Lower lobe of right lung (tissue), 2 donors: Measurements from ENCODE around the gene MBOAT1. TPM values are rescaled to one million over a fixed set of nuclear protein-coding genes. Genes with fewer than 3 reads are reported as not detected.
A peak's percentile ranks its signal among the peaks of the same experiment; 100 is the strongest.

Experiments used
- ATAC-seq, 2 donors: fragments of 200-7000 bp; cut with Tn5 transposase; one replicate each; pipeline ENCODE4 v1.9.1; 2020 to 2022; ENCODE audit warnings: mild to moderate bottlenecking in 2 of 2, moderate library complexity in 2 of 2
- DNase-seq: peaks from one replicate; pipeline ENCODE4 v3.0.0-alpha.2; 2020
- H3K27ac ChIP-seq: fragments of 200-600 bp; one replicate; pipeline ENCODE4 v1.8.0; 2022
- H3K27me3 ChIP-seq: fragments of 200-600 bp; one replicate; pipeline ENCODE4 v1.8.0; 2022; ENCODE audit warnings: low read depth
- H3K36me3 ChIP-seq: fragments of 200-600 bp; one replicate; pipeline ENCODE4 v1.8.0; 2022; ENCODE audit warnings: mild to moderate bottlenecking
- H3K4me1 ChIP-seq: fragments of 200-600 bp; one replicate; pipeline ENCODE4 v1.8.0; 2022
- H3K4me3 ChIP-seq: fragments of 200-600 bp; one replicate; pipeline ENCODE4 v1.8.0; 2022; ENCODE audit warnings: mild to moderate bottlenecking
- H3K9me3 ChIP-seq: fragments of 200-600 bp; one replicate; pipeline ENCODE4 v1.8.0; 2022
- intact Hi-C: fragments of 100-400 bp; cut with DNase I; formaldehyde crosslinking; loops from one replicate; pipeline ENCODE4 v1.11.0; 2022
- total RNA-seq: library from RNA; stranded (reverse); fragmentation: NEBNext Ultra II Directional; extraction: Animal tissue kit (Norgen Biotek cat#: 25700); gene quantifications from one replicate; pipeline ENCODE4 v1.2.1, GENCODE V29; 2021
- TF ChIP-seq, protein P1 (sequence below): fragments of 200-600 bp; IDR thresholded peaks from one replicate; pipeline ENCODE4 v1.8.0; 2022; ENCODE audit warnings: antibody characterized with exemption, mild to moderate bottlenecking
- donor health status: DM: no; HTN: yes; CAD: no; lungs with severe emphysema.

Gene MBOAT1
- total RNA-seq, 1 donor from 2014 or later, result 13.1 TPM

DNA sequence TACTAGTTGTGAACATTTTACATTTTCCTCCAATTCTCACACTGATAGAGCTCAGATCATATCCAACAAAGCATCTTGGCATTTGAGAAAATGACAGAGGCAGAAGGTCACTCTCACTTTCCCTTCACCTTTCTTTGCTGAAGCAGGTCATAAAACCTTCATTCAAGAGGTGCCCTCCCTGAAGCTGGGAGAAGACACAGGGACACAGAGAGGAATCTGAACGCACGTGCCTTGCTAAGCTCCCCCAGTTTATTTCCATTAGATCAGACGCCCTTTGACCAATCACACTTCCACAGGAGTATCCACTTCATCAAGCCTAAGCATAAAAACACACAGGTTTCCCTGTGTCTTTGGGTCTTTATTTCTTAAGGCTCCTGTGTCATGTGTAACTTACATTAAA, 9.2 kb upstream of the MBOAT1 start:
- DNase-seq (no peak), ATAC-seq (no peak)
- intact Hi-C loops, result no loop called here
- H3K9me3 ChIP-seq, result no peaks in the 10 kb centered on the region
- TF ChIP-seq, protein P1, sequence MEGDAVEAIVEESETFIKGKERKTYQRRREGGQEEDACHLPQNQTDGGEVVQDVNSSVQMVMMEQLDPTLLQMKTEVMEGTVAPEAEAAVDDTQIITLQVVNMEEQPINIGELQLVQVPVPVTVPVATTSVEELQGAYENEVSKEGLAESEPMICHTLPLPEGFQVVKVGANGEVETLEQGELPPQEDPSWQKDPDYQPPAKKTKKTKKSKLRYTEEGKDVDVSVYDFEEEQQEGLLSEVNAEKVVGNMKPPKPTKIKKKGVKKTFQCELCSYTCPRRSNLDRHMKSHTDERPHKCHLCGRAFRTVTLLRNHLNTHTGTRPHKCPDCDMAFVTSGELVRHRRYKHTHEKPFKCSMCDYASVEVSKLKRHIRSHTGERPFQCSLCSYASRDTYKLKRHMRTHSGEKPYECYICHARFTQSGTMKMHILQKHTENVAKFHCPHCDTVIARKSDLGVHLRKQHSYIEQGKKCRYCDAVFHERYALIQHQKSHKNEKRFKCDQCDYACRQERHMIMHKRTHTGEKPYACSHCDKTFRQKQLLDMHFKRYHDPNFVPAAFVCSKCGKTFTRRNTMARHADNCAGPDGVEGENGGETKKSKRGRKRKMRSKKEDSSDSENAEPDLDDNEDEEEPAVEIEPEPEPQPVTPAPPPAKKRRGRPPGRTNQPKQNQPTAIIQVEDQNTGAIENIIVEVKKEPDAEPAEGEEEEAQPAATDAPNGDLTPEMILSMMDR, result no peak
- H3K4me3 ChIP-seq, result no peak overlapping the region
- H3K27me3 ChIP-seq, result no peaks in the 10 kb centered on the region
- no peak overlapping the region for H3K27ac ChIP-seq
- H3K4me1 ChIP-seq, result no peaks in the 10 kb centered on the region
- H3K36me3 ChIP-seq, result no peaks in the 10 kb centered on the region

DNA sequence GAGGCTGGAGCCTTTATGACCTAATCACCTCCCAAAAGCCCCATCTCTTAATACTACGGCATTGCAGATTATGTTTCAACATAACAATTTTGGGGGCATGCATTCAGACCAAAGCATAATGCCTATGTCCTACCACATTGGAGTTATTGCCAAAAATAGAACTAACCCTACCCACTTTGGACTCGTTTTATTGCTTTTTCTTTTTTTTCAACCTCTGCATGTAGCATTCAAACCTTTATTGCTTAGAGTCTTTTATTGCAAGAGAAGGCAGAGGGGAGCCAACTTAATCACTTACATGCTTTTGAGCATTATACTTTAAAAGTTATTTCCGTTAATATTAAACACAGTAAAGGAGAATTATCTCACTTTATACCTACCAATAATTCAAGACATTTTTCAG, 8.1 kb upstream of the MBOAT1 start:
- TF ChIP-seq, protein P1, result no peak
- H3K27me3 ChIP-seq, result no peaks in the 10 kb centered on the region
- no peaks in the 10 kb centered on the region for H3K36me3 ChIP-seq
- H3K4me1 ChIP-seq, result no peaks in the 10 kb centered on the region
- ATAC-seq (no peak), DNase-seq (no peak)
- H3K9me3 ChIP-seq, result no peaks in the 10 kb centered on the region
- intact Hi-C loops, result no loop called here
- H3K27ac ChIP-seq, result no peak overlapping the region
- no peak overlapping the region for H3K4me3 ChIP-seq

GRCh38 chr6:20217891-20218290, 5.6 kb upstream of the MBOAT1 start:
- intact Hi-C loops, result no loop called here
- Histone ChIP-seq H3K4me3 (no peak overlapping the region), H3K36me3 (no peaks in the 10 kb centered on the region), H3K9me3 (no peaks in the 10 kb centered on the region), H3K4me1 (peaks cover 9% of the 10 kb centered on the region), H3K27me3 (no peaks in the 10 kb centered on the region), H3K27ac (no peak overlapping the region)
- DNase-seq, result no peak
- ATAC-seq, result peak in 1 of 2 donors; percentile 34
- TF ChIP-seq, protein P1, result no peak

GRCh38 chr6:20217324-20217855, 5.1 kb upstream of the MBOAT1 start:
- no peak overlapping the region for H3K27ac ChIP-seq
- intact Hi-C loops, result no loop called here
- no peaks in the 10 kb centered on the region for H3K36me3 ChIP-seq
- H3K4me1 ChIP-seq, result peaks cover 9% of the 10 kb centered on the region
- TF ChIP-seq, protein P1, result no peak
- DNase-seq, result no peak
- peak in 1 of 2 donors; percentile 7 for ATAC-seq
- no peaks in the 10 kb centered on the region for H3K27me3 ChIP-seq
- H3K4me3 ChIP-seq, result no peak overlapping the region
- H3K9me3 ChIP-seq, result no peaks in the 10 kb centered on the region

- H3K27ac ChIP-seq, result no peak overlapping the region
- TF ChIP-seq, protein P1, result no peak
- intact Hi-C loops, result no loop called here
- no peaks in the 10 kb centered on the region for H3K27me3 ChIP-seq
- DNase-seq, result no peak
- H3K9me3 ChIP-seq, result no peaks in the 10 kb centered on the region
- ATAC-seq, result no peak
- H3K4me3 ChIP-seq, result no peak overlapping the region
- peaks cover 20% of the 10 kb centered on the region for H3K4me1 ChIP-seq
- no peaks in the 10 kb centered on the region for H3K36me3 ChIP-seq
Measured at GRCh38 chr6:20215310-20215709, 3.0 kb upstream of the MBOAT1 start.
